ENCODE results near the gene PKP4. TPM values are rescaled to one million over a fixed set of nuclear protein-coding genes. Genes with fewer than 3 reads are reported as not detected.

Gene PKP4
- total RNA-seq, 2 experiments from 2014 or later, result 33.7 to 38.7 TPM

DNA sequence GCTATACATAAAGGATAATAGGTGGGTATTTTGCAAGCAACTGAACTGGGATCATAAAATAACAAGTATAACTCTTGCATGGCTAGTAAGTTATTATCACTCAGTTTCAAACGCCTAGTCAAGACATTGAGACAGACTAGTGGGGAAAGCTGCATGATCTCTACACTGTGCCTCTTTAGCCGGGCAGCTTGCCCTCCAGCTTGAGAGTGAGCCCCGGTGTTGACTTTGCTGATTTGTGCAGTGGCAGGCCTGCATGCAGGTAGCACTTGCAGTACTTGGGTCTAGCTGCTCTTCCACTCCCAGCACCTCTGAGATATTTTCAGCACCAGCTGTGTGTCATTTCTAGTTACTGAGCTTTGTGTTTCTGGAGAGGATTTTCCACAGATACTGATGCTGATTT, 219.5 kb downstream of the PKP4 start:
- Mint-ChIP-seq H3K4me3 (no peak overlapping the region), H3K36me3 (ENCODE audit: low read depth) (peaks cover 13% of the 10 kb centered on the region), H3K27ac (no peak overlapping the region), H3K4me1 (ENCODE audit: low read depth) (no peaks in the 10 kb centered on the region), H3K9me3 (no peaks in the 10 kb centered on the region), H3K27me3 (no peaks in the 10 kb centered on the region)
- DNase-seq (no peak), ATAC-seq (no peak)
- ChIA-PET CTCF (no interaction called here), POLR2A (no interaction called here)
- TF ChIP-seq, protein P1, sequence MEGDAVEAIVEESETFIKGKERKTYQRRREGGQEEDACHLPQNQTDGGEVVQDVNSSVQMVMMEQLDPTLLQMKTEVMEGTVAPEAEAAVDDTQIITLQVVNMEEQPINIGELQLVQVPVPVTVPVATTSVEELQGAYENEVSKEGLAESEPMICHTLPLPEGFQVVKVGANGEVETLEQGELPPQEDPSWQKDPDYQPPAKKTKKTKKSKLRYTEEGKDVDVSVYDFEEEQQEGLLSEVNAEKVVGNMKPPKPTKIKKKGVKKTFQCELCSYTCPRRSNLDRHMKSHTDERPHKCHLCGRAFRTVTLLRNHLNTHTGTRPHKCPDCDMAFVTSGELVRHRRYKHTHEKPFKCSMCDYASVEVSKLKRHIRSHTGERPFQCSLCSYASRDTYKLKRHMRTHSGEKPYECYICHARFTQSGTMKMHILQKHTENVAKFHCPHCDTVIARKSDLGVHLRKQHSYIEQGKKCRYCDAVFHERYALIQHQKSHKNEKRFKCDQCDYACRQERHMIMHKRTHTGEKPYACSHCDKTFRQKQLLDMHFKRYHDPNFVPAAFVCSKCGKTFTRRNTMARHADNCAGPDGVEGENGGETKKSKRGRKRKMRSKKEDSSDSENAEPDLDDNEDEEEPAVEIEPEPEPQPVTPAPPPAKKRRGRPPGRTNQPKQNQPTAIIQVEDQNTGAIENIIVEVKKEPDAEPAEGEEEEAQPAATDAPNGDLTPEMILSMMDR (IDR thresholded peaks at IDR 0.05), result no peak
- intact Hi-C loops (cut with micrococcal nuclease), result no loop called here

DNA sequence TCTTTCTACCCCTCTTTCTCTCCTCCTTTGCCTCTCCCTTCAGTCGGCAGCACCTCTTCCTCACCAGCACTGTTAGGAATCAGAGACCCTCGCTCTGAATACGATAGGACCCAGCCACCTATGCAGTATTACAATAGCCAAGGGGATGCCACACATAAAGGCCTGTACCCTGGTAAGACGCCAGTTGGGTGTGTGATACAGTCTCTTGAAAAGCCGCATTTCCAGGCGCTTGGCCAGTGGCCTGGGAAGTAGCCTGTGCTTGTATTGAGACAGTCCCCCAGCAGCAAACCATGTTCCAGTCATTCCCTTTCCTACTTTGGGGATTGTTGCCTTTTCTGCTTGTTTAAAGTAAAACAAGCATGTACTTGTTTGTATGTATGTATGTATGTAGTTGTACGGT, 219.9 kb downstream of the PKP4 start:
- no peaks in the 10 kb centered on the region for H3K27me3 Mint-ChIP-seq
- no peak overlapping the region for H3K27ac Mint-ChIP-seq
- TF ChIP-seq, protein P1 (IDR thresholded peaks at IDR 0.05), result no peak
- H3K9me3 Mint-ChIP-seq, result no peaks in the 10 kb centered on the region
- no peak overlapping the region for H3K4me3 Mint-ChIP-seq
- peaks cover 13% of the 10 kb centered on the region for H3K36me3 Mint-ChIP-seq (ENCODE audit: low read depth)
- no peaks in the 10 kb centered on the region for H3K4me1 Mint-ChIP-seq (ENCODE audit: low read depth)
- no peak for ATAC-seq
- no peak for DNase-seq
- POLR2A ChIA-PET, result no interaction called here
- CTCF ChIA-PET, result no interaction called here
- intact Hi-C loops (cut with micrococcal nuclease), result no loop called here

DNA sequence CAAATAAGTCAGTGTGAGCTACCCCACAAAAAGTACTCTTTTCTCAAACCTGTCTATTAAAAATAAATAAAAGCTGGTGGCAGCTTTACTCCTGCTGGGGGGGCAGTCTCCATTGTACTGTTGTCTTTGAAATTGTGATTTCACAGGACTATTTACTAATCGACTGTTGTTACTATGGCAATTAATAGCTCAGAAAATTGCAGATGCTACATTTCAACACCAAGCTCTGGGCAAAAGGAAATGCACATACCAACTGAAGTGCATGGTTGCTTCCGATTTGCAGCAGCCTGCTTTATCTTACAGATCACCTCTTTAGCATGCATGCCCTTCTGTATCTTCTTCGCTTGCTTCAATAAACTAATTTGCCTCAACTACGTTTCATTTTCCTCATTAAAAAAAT, 220.8 kb downstream of the PKP4 start:
- POLR2A ChIA-PET, result no interaction called here
- H3K4me3 Mint-ChIP-seq, result no peak overlapping the region
- H3K27ac Mint-ChIP-seq, result no peak overlapping the region
- ATAC-seq (no peak), DNase-seq (no peak)
- TF ChIP-seq, protein P1 (IDR thresholded peaks at IDR 0.05), result no peak
- H3K4me1 Mint-ChIP-seq (ENCODE audit: low read depth), result no peaks in the 10 kb centered on the region
- H3K27me3 Mint-ChIP-seq, result no peaks in the 10 kb centered on the region
- H3K9me3 Mint-ChIP-seq, result no peaks in the 10 kb centered on the region
- intact Hi-C loops (cut with micrococcal nuclease), result no loop called here
- peaks cover 13% of the 10 kb centered on the region for H3K36me3 Mint-ChIP-seq (ENCODE audit: low read depth)
- CTCF ChIA-PET, result no interaction called here

DNA sequence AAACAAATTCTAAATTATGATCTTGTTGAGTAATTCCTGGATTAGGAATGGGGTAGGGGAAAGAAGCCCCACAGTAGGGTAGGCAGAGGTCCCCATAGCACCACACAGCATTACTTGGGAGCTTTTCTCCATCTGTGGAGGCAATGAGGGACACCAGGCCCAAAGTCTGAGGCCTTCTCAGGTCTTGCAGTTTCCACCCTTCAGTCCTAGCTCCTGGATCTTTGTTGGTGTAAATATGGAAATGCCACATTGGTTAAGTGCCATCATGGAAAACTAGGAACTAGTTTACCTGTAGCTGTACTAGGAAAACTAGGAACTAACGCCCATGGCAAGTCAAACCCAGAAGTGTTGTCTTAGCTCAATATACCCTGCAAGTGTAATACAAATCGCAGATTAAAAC, 225.1 kb downstream of the PKP4 start:
- Mint-ChIP-seq H3K4me3 (no peak overlapping the region), H3K27ac (no peak overlapping the region), H3K9me3 (no peaks in the 10 kb centered on the region), H3K4me1 (ENCODE audit: low read depth) (no peaks in the 10 kb centered on the region), H3K27me3 (no peaks in the 10 kb centered on the region), H3K36me3 (ENCODE audit: low read depth) (peaks cover 8% of the 10 kb centered on the region)
- DNase-seq (no peak), ATAC-seq (no peak)
- intact Hi-C loops (cut with micrococcal nuclease), result no loop called here
- POLR2A ChIA-PET, result interaction anchor here (0.7 kb wide), 1 partner anchor 13 kb away, joined by 3 read pairs; no protein-coding TSS in a partner anchor
- TF ChIP-seq, protein P1 (IDR thresholded peaks at IDR 0.05), result no peak
- CTCF ChIA-PET, result interaction anchor here (1.3 kb wide), 1 partner anchor 16 kb away, joined by 3 read pairs; no protein-coding TSS in a partner anchor

DNA sequence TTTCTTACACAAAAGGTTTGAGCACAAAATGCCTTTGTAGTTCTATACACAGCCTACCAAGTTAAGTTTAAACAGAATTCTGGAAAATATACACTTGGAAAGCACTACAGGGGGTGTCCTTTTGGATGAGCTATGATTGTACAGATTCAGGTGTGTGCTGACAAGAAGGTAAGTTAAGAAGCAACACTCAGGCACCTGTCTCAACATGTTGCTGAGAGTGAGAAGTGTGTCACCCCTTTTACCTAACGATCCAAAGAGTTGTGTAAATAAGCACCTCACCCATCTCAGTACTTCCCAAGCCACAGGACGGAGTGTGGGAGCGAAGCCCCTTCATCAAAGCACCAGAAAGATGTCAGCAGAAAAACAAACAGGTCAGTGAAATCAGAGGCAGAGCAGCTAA, 228.9 kb downstream of the PKP4 start:
- POLR2A ChIA-PET, result no interaction called here
- CTCF ChIA-PET, result no interaction called here
- no peaks in the 10 kb centered on the region for H3K4me1 Mint-ChIP-seq (ENCODE audit: low read depth)
- ATAC-seq, result no peak
- no peak for DNase-seq
- H3K4me3 Mint-ChIP-seq, result no peak overlapping the region
- TF ChIP-seq, protein P1 (IDR thresholded peaks at IDR 0.05), result no peak
- H3K27ac Mint-ChIP-seq, result no peak overlapping the region
- peaks cover 4% of the 10 kb centered on the region for H3K36me3 Mint-ChIP-seq (ENCODE audit: low read depth)
- intact Hi-C loops (cut with micrococcal nuclease), result no loop called here
- peaks cover 5% of the 10 kb centered on the region for H3K27me3 Mint-ChIP-seq
- no peaks in the 10 kb centered on the region for H3K9me3 Mint-ChIP-seq

Measured in activated CD8-positive, alpha-beta T cell treated with anti-CD3 and anti-CD28 coated beads for 36 hours (primary cell).